Measurements from ENCODE around the gene CEP55.

Gene CEP55

GRCh38 chr10:93567277-93568104 lies 71.1 kb downstream of the CEP55 start:
- DNase-seq = no peak

- no peak for DNase-seq
Observed at GRCh38 chr10:93568105-93568390, 71.6 kb downstream of the CEP55 start.

GRCh38 chr10:93570383-93570782 lies 74.0 kb downstream of the CEP55 start:
- no peak for DNase-seq

GRCh38 chr10:93572606-93573005 lies 76.2 kb downstream of the CEP55 start:
- no peak for DNase-seq

- DNase-seq = no peak
Observed at GRCh38 chr10:93573051-93573909, 76.9 kb downstream of the CEP55 start.

- DNase-seq = no peak
Observed at GRCh38 chr10:93573924-93574323, 77.5 kb downstream of the CEP55 start.

- no peak for DNase-seq
Observed at GRCh38 chr10:93576888-93577287, 80.5 kb downstream of the CEP55 start.

GRCh38 chr10:93577565-93577964 lies 81.2 kb downstream of the CEP55 start:
- DNase-seq = no peak
